HepG2 (cell line): ENCODE data around the gene CAPN9. TPM values are rescaled to one million over a fixed set of nuclear protein-coding genes. Genes with fewer than 3 reads are reported as not detected.

ENCODE experiments used
- ATAC-seq: fragments of 200-7000 bp; cut with Tn5 transposase; 3 replicates; pipeline ENCODE4 v1.9.1; 2020; ENCODE audit warnings: mild to moderate bottlenecking, moderate library complexity
- BruUV-seq: library from RNA; stranded (reverse); fragments of 400-500 nt; replicated peaks from 2 replicates; lab custom pipeline; 2021; lab: Mats Ljungman, UMichigan
- CTCF ChIA-PET: fragments of 300-600 bp; formaldehyde crosslinking; extraction: SDS; loops from one replicate; lab custom pipeline; 2021; ENCODE audit warnings: low total read pairs, inconsistent platforms, low intra/inter-chr PET ratio; lab: Yijun Ruan, JAX
- POLR2A ChIA-PET: fragments of 350-600 bp; sonication (Branson Sonifier 250); formaldehyde crosslinking; loops from one replicate; lab custom pipeline; 2020; ENCODE audit warnings: antibody characterized with exemption, inconsistent platforms; lab: Yijun Ruan, JAX
- DNase-seq: peaks from one replicate; pipeline ENCODE4 v3.0.0-alpha.2; 2015; ENCODE audit warnings: low spot score
- FAIRE-seq: peaks from 3 replicates; lab custom pipeline; 2011; peaks lifted over from hg19 to GRCh38; lab: Jason Lieb, UNC
- H2AFZ ChIP-seq: one replicate; pipeline ENCODE4 v1.6.1; 2011; ENCODE audit warnings: low read length, inconsistent platforms
- H3K27ac ChIP-seq: fragments of 300-600 bp; 3 replicates; pipeline ENCODE4 v1.8.0; 2011; ENCODE audit warnings: mixed run types, mild to moderate bottlenecking, mixed read lengths, low read length, inconsistent platforms; ENCODE audit not compliant: insufficient read depth; ENCODE audit errors: extremely low read length
- H3K27me3 ChIP-seq, 2 experiments: fragments of 200-600 bp in 1 of 2; 2 replicates in 1 of 2; 3 replicates in 1 of 2; pipeline versions ENCODE4 v1.6.0 to v1.8.0; 2011; ENCODE audit warnings: low read length in 2 of 2, mild to moderate bottlenecking in 2 of 2, moderate library complexity in 2 of 2, inconsistent platforms in 1 of 2; ENCODE audit not compliant: insufficient read depth in 2 of 2, control insufficient read depth in 1 of 2
- H3K36me3 ChIP-seq, 2 experiments: fragments of 200-600 bp in 1 of 2; replicated peaks in 1 of 2; 2 replicates in 1 of 2; 3 replicates in 1 of 2; pipeline versions ENCODE4 v1.5.1 to v1.8.0; 2011; ENCODE audit warnings: low read length in 2 of 2, inconsistent platforms in 1 of 2; ENCODE audit not compliant: insufficient read depth in 2 of 2, control insufficient read depth in 1 of 2
- H3K4me1 ChIP-seq: 2 replicates; pipeline ENCODE4 v1.5.1; 2012; ENCODE audit warnings: low read length, inconsistent platforms; ENCODE audit not compliant: insufficient read depth
- H3K4me2 ChIP-seq: 2 replicates; pipeline ENCODE4 v1.6.0; 2011; ENCODE audit warnings: low read depth, low read length, inconsistent platforms
- H3K4me3 ChIP-seq, 3 experiments: fragments of 200-600 bp in 1 of 3; sonication (generic), shearing (Covaris generic) in 1 of 3; replicated peaks in 1 of 3; 2 replicates each; pipeline ENCODE4 v1.5.1; 2011 to 2016; ENCODE audit warnings: low read length in 3 of 3, inconsistent platforms in 2 of 3, low read depth in 2 of 3, mild to moderate bottlenecking in 2 of 3, control low read depth in 1 of 3, mixed read lengths in 1 of 3; ENCODE audit not compliant: insufficient read depth in 1 of 3
- H3K79me2 ChIP-seq: one replicate; pipeline ENCODE4 v1.6.1; 2011; ENCODE audit warnings: low read length, inconsistent platforms; ENCODE audit not compliant: insufficient read depth
- H3K9ac ChIP-seq: 2 replicates; pipeline ENCODE4 v1.6.0; 2011; ENCODE audit warnings: mild to moderate bottlenecking, low read depth, low read length, inconsistent platforms; ENCODE audit not compliant: insufficient read depth
- H3K9me3 ChIP-seq: 2 replicates; pipeline ENCODE4 v1.5.1; 2012; ENCODE audit warnings: mild to moderate bottlenecking, low read length
- H4K20me1 ChIP-seq: 2 replicates; pipeline ENCODE4 v1.6.0; 2011; ENCODE audit warnings: inconsistent platforms, mild to moderate bottlenecking, low read length, moderate library complexity; ENCODE audit not compliant: insufficient read depth
- ETV6 ChIP-seq: sonication (generic); formaldehyde crosslinking; conservative IDR thresholded peaks from 2 replicates; pipeline ENCODE4 v1.4.0; 2020; ENCODE audit warnings: missing genetic modification reagents
- FOXC1 ChIP-seq: sonication (generic); formaldehyde crosslinking; IDR thresholded peaks from 2 replicates; pipeline ENCODE4 v1.8.0; 2022; ENCODE audit warnings: mild to moderate bottlenecking, missing genetic modification reagents, borderline replicate concordance
- NKX3-1 ChIP-seq: sonication (generic); formaldehyde crosslinking; IDR thresholded peaks from 2 replicates; pipeline ENCODE4 v1.5.0; 2020; ENCODE audit warnings: missing genetic modification reagents
- NR2C2 ChIP-seq: sonication (generic); formaldehyde crosslinking; IDR thresholded peaks from 2 replicates; pipeline ENCODE4 v1.4.0; 2020; ENCODE audit warnings: missing genetic modification reagents, mild to moderate bottlenecking, moderate library complexity, borderline replicate concordance
- SETDB1 ChIP-seq: sonication (generic); formaldehyde crosslinking; IDR thresholded peaks from 2 replicates; pipeline ENCODE4 v1.5.1; 2020; ENCODE audit warnings: missing genetic modification reagents, mild to moderate bottlenecking, borderline replicate concordance
- TAF15 ChIP-seq: fragments of 200-400 bp; formaldehyde crosslinking; IDR thresholded peaks from one replicate; pipeline ENCODE4 v1.6.1; 2018; ENCODE audit warnings: mild to moderate bottlenecking, low read depth, low read length; ENCODE audit not compliant: poor library complexity, severe bottlenecking
- TCF12 ChIP-seq, 2 experiments: fragments of 450-650 bp in 1 of 2; sonication (generic) in 1 of 2; formaldehyde crosslinking in 1 of 2; IDR thresholded peaks; 2 replicates each; pipeline versions ENCODE4 v1.6.1 to v1.8.0; 2017 to 2022; ENCODE audit warnings: antibody characterized with exemption in 1 of 2, mild to moderate bottlenecking in 1 of 2, missing genetic modification reagents in 1 of 2, moderate library complexity in 1 of 2
- ZNF431 ChIP-seq: sonication (generic); formaldehyde crosslinking; IDR thresholded peaks from 2 replicates; pipeline ENCODE4 v1.9.0; 2022; ENCODE audit warnings: missing genetic modification reagents, low read depth, mild to moderate bottlenecking, borderline replicate concordance
- ZNF501 ChIP-seq: sonication (generic); formaldehyde crosslinking; IDR thresholded peaks from 2 replicates; pipeline ENCODE4 v1.5.1; 2020; ENCODE audit warnings: mild to moderate bottlenecking, moderate library complexity, missing genetic modification reagents
- ZNF775 ChIP-seq: sonication (generic); formaldehyde crosslinking; IDR thresholded peaks from 2 replicates; pipeline ENCODE4 v1.4.0; 2020; ENCODE audit warnings: missing genetic modification reagents, mild to moderate bottlenecking, moderate library complexity, borderline replicate concordance
- WGBS: methylation state at CpG from one replicate; pipeline ENCODE4 v1.1.6; 2017; ENCODE audit warnings: low lambda C conversion rate; 5-methylcytosine and 5-hydroxymethylcytosine counted together
- in situ Hi-C: cut with HindIII; loops from 2 replicates; pipeline ENCODE4 v1.10.0; 2017; ENCODE audit warnings: low pct_unique_long_range_greater_than_20kb; ENCODE audit not compliant: extremely low pct_ligation_motif_present
- intact Hi-C: fragments of 100-400 bp; cut with micrococcal nuclease; formaldehyde crosslinking; loops from one replicate; pipeline ENCODE4 v1.10.0; 2022; ENCODE audit not compliant: unreplicated experiment
- polyA plus RNA-seq, 8 experiments: library from polyadenylated mRNA; depleted of rRNA in 3 of 8; stranded (reverse) in 7 of 8; unstranded in 1 of 8; fragments of >200 nt; fragmentation: Illumina TruSeq in 4 of 8; extraction: Trizol in 4 of 8; gene quantifications; 2 replicates each; pipeline versions ENCODE4 v1.2.1 to v1.2.3, GENCODE V29; 2011 to 2016; ENCODE audit warnings: low read depth in 4 of 8, missing spikeins in 1 of 8, mixed read lengths in 1 of 8; ENCODE audit not compliant: insufficient read depth in 1 of 8
- total RNA-seq, 5 experiments: library from RNA; depleted of rRNA; stranded (reverse); fragments of >200 nt; fragmentation: Illumina TruSeq; extraction: Trizol; gene quantifications; 2 replicates each; pipeline ENCODE4 v1.2.3, GENCODE V29; 2016; ENCODE audit warnings: low read depth in 1 of 5
- TF ChIP-seq, protein P1 (sequence below): sonication (generic); formaldehyde crosslinking; IDR thresholded peaks from 2 replicates; pipeline ENCODE4 v1.5.0; 2020; ENCODE audit warnings: missing genetic modification reagents

The CAPN9 gene
- total and polyA plus RNA-seq, 2 of the 13 experiments (the other 11 are each of a cell fraction or from before 2014, with no cell fraction given): 0.04 to 0.31 TPM

DNA sequence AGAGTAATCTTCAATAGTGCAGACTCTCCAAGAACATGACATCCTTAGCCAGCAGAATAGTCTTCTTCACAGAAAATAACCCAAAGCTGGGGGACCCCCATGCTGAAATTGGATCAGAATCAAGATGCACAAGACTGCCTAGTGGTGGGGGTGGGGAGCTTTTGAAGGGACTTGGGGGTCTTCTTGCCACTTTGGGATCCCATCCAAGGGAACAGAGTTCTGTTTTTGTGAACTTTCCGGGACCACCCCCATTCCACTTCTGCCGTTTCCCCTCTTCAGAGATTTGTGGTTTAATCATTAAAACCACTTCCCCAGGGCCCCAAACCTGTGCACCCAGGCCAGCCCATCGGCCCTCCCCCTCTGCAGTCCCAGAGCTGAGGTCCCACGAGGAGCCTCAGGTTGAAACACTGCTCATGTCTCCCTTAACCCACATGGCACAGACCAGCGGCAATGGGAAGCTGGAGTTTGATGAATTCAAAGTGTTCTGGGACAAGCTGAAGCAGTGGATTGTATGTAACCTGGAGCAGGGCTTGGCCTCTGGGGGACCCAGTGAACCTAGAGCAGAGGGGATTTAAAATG, 44.9 kb downstream of the CAPN9 start:
- Histone ChIP-seq H3K4me1 (peaks cover 37% of the 10 kb centered on the region), H3K9ac (no peak overlapping the region), H3K4me3 (no peak overlapping the region), H3K4me2 (no peak overlapping the region), H3K27me3 (peaks cover 0 to 6% of the 10 kb centered on the region in 2 experiments; a peak in 2 of 5 replicates), H2AFZ (no peak overlapping the region), H3K27ac (no peak overlapping the region), H4K20me1 (no peaks in the 10 kb centered on the region), H3K79me2 (no peaks in the 10 kb centered on the region), H3K36me3 (no peaks in the 10 kb centered on the region), H3K9me3 (no peaks in the 10 kb centered on the region)
- FAIRE-seq: no peak
- DNase-seq: no peak
- no peak for ATAC-seq
- 36% methylated on average over 5 of the region's 5 CpGs for WGBS
- in situ Hi-C loops (loop anchor here (25.0 kb wide), 1 partner anchor 420 kb away; no protein-coding TSS in a partner anchor), intact Hi-C loops (no loop called here)
- no TSS peak for BruUV-seq
- POLR2A ChIA-PET: no interaction called here
- CTCF ChIA-PET: interaction anchor here (1.8 kb wide), 1 partner anchor 160 kb away, joined by 6 read pairs; no protein-coding TSS in a partner anchor
- TF ChIP-seq FOXC1 (no peak), ZNF775 (CRISPR knock-in tag) (no peak), TCF12 (IDR thresholded peaks at IDR 0.05) (no peak), TCF12 (CRISPR knock-in tag; IDR thresholded peaks at IDR 0.05) (no peak), NKX3-1 (CRISPR knock-in tag) (no peak), ZNF431 (no peak), TAF15 (no peak), ZNF501 (no peak), NR2C2 (CRISPR knock-in tag) (no peak), ETV6 (CRISPR knock-in tag) (no peak), SETDB1 (CRISPR knock-in tag) (no peak)
- TF ChIP-seq, protein P1, sequence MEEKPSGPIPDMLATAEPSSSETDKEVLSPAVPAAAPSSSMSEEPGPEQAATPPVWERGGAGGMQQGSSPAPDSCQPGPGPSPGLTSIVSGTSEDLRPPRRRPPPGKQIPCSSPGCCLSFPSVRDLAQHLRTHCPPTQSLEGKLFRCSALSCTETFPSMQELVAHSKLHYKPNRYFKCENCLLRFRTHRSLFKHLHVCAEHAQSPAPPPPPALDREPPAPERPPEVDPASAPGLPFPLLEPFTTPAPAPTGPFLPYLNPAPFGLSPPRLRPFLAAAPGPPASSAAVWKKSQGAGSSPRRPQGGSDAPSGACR: no peak
